Endothelial cell of umbilical vein (primary cell): ENCODE data around the gene MYBBP1A. TPM values are rescaled to one million over a fixed set of nuclear protein-coding genes. Genes with fewer than 3 reads are reported as not detected.

Experiments used
- BruUV-seq: library from RNA; stranded (reverse); fragments of 400-500 nt; replicated peaks from 2 replicates; lab custom pipeline; 2021; lab: Mats Ljungman, UMichigan
- CTCF ChIA-PET: fragments of 300-600, 350-600 bp; sonication (Branson Sonifier 250); formaldehyde crosslinking; loops from one replicate; lab custom pipeline; 2021; ENCODE audit warnings: antibody characterized with exemption, inconsistent platforms; lab: Charles Lee
- POLR2A ChIA-PET: fragments of 300-600, 350-600 bp; sonication (Branson Sonifier 250); formaldehyde crosslinking; loops from one replicate; lab custom pipeline; 2021; ENCODE audit warnings: antibody characterized with exemption, inconsistent platforms; lab: Charles Lee
- DNase-seq: peaks from one replicate; pipeline ENCODE4 v3.0.0-alpha.2; 2011; ENCODE audit warnings: low read depth, low spot score
- FAIRE-seq: peaks from 2 replicates; lab custom pipeline; 2011; peaks lifted over from hg19 to GRCh38; lab: Jason Lieb, UNC
- H2AFZ ChIP-seq: 2 replicates; pipeline ENCODE4 v1.6.0; 2012; ENCODE audit warnings: low read depth, low read length, control low read depth, inconsistent platforms
- H3K27ac ChIP-seq: 2 replicates; pipeline ENCODE4 v1.5.1; 2011; ENCODE audit warnings: low read depth, mild to moderate bottlenecking, control low read depth, low read length, moderate library complexity; ENCODE audit not compliant: insufficient read depth
- H3K27me3 ChIP-seq, 2 experiments: 2 replicates each; pipeline versions ENCODE4 v1.6.0 to v1.6.1; 2011; ENCODE audit warnings: low read length in 2 of 2, mixed read lengths in 1 of 2; ENCODE audit not compliant: control insufficient read depth in 2 of 2, insufficient read depth in 2 of 2
- H3K36me3 ChIP-seq, 2 experiments: 2 replicates in 1 of 2; 3 replicates in 1 of 2; pipeline ENCODE4 v1.5.1; 2011; ENCODE audit warnings: low read length in 2 of 2, mild to moderate bottlenecking in 1 of 2, moderate library complexity in 1 of 2; ENCODE audit not compliant: control insufficient read depth in 2 of 2, insufficient read depth in 2 of 2; ENCODE audit errors: extremely low read depth in 1 of 2
- H3K4me1 ChIP-seq: 3 replicates; pipeline ENCODE4 v1.5.1; 2011; ENCODE audit warnings: mild to moderate bottlenecking, low read length; ENCODE audit not compliant: control insufficient read depth, insufficient read depth; ENCODE audit errors: extremely low read depth
- H3K4me2 ChIP-seq: 2 replicates; pipeline ENCODE4 v1.6.1; 2011; ENCODE audit warnings: low read length, control low read depth, mixed read lengths; ENCODE audit not compliant: insufficient read depth
- H3K4me3 ChIP-seq, 3 experiments: fragments of 200-600 bp in 1 of 3; sonication (generic), shearing (Covaris generic) in 1 of 3; replicated peaks in 1 of 3; 2 replicates each; pipeline ENCODE4 v1.5.1; 2011 to 2016; ENCODE audit warnings: control low read depth in 3 of 3, low read length in 3 of 3, mild to moderate bottlenecking in 2 of 3, inconsistent platforms in 1 of 3, low read depth in 1 of 3, moderate library complexity in 1 of 3; ENCODE audit not compliant: insufficient read depth in 1 of 3
- H3K79me2 ChIP-seq: 2 replicates; pipeline ENCODE4 v1.6.0; 2012; ENCODE audit warnings: low read length, inconsistent platforms; ENCODE audit not compliant: control insufficient read depth, insufficient read depth
- H3K9ac ChIP-seq: replicated peaks from 2 replicates; pipeline ENCODE3; 2011; ENCODE audit warnings: low read length, control low read depth; ENCODE audit not compliant: insufficient read depth; ENCODE audit errors: extremely low read depth
- H3K9me1 ChIP-seq: replicated peaks from 3 replicates; pipeline ENCODE4 v1.6.0; 2011; ENCODE audit warnings: mild to moderate bottlenecking, low read length; ENCODE audit not compliant: control insufficient read depth, insufficient read depth; ENCODE audit errors: extremely low read depth
- H3K9me3 ChIP-seq: replicated peaks from 2 replicates; pipeline ENCODE4 v1.5.1; 2012; ENCODE audit warnings: low read length, inconsistent platforms; ENCODE audit not compliant: control insufficient read depth, insufficient read depth
- H4K20me1 ChIP-seq: replicated peaks from 2 replicates; pipeline ENCODE3; 2011; ENCODE audit warnings: mild to moderate bottlenecking, low read length; ENCODE audit not compliant: control insufficient read depth, insufficient read depth; ENCODE audit errors: extremely low read depth
- CTCF ChIP-seq, 2 donors: IDR thresholded peaks; 1 replicate in 1 of 2; 2 replicates in 1 of 2; pipeline ENCODE4 v1.5.1; 2011; ENCODE audit warnings: low read length in 2 of 2, mild to moderate bottlenecking in 2 of 2, moderate library complexity in 2 of 2, control low read depth in 1 of 2, inconsistent platforms in 1 of 2, low read depth in 1 of 2; ENCODE audit not compliant: insufficient read depth in 1 of 2; ENCODE audit errors: extremely low read depth in 1 of 2
- EZH2 ChIP-seq: IDR thresholded peaks from 2 replicates; pipeline ENCODE4 v1.6.1; 2012; ENCODE audit warnings: borderline replicate concordance, low read depth, mild to moderate bottlenecking, moderate library complexity, low read length, inconsistent platforms; ENCODE audit not compliant: severe bottlenecking
- FOS ChIP-seq: IDR thresholded peaks from 2 replicates; pipeline ENCODE4 v1.6.1; 2011; ENCODE audit warnings: mild to moderate bottlenecking, low read length, moderate library complexity, borderline replicate concordance; ENCODE audit not compliant: insufficient read depth
- GATA2 ChIP-seq: IDR thresholded peaks from 2 replicates; pipeline ENCODE4 v1.7.0; 2011; ENCODE audit warnings: low read depth, mild to moderate bottlenecking, moderate library complexity, mixed read lengths, low read length; ENCODE audit not compliant: insufficient read length, insufficient read depth
- JUN ChIP-seq: IDR thresholded peaks from 2 replicates; pipeline ENCODE4 v1.6.1; 2011; ENCODE audit warnings: borderline replicate concordance, low read depth; ENCODE audit not compliant: insufficient read length, insufficient read depth
- MAX ChIP-seq: IDR thresholded peaks from 2 replicates; pipeline ENCODE4 v1.6.1; 2011; ENCODE audit not compliant: insufficient read depth, insufficient read length
- MYC ChIP-seq: IDR thresholded peaks from one replicate; pipeline ENCODE4 v1.6.1; 2011; ENCODE audit warnings: mild to moderate bottlenecking, low read depth, low read length
- POLR2A ChIP-seq: IDR thresholded peaks from 2 replicates; pipeline ENCODE4 v1.6.1; 2012; ENCODE audit warnings: low read depth, mild to moderate bottlenecking, control low read depth, low read length
- POLR2AphosphoS5 ChIP-seq: IDR thresholded peaks from 2 replicates; pipeline ENCODE4 v1.6.1; 2012; ENCODE audit warnings: low read depth, mild to moderate bottlenecking, control low read depth, low read length, moderate library complexity; ENCODE audit not compliant: insufficient read depth
- dilution Hi-C: fragments of 300-500 bp; cut with MboI; formaldehyde crosslinking; loops from one replicate; pipeline ENCODE4 v1.15.0; 2019; ENCODE audit warnings: low sequenced_read_pairs; ENCODE audit not compliant: extremely low pct_ligation_motif_present
- intact Hi-C: fragments of 100-400 bp; cut with micrococcal nuclease; formaldehyde crosslinking; loops from one replicate; pipeline ENCODE4 v1.10.0; 2022
- polyA plus RNA-seq, 4 experiments: library from polyadenylated mRNA; depleted of rRNA in 3 of 4; stranded (reverse) in 3 of 4; unstranded in 1 of 4; fragments of >200 nt; gene quantifications; 2 replicates each; pipeline versions ENCODE4 v1.2.1 to v1.2.3, GENCODE V29; 2011 to 2012; ENCODE audit warnings: missing spikeins in 1 of 4
- total RNA-seq: library from RNA; stranded (reverse); gene quantifications from 2 replicates; pipeline ENCODE4 v1.2.3, GENCODE V29; 2021

MYBBP1A gene
- total and polyA plus RNA-seq, 2 donors (not counting 3 experiments of a cell fraction or from before 2014, with no cell fraction given) = 26.8 to 79.2 TPM

- Histone ChIP-seq H3K9me3 (no peaks in the 10 kb centered on the region), H3K4me1 (peaks cover 10% of the 10 kb centered on the region), H3K9me1 (no peaks in the 10 kb centered on the region), H3K4me3 (no peak overlapping the region), H3K36me3 (peaks cover 0 to 19% of the 10 kb centered on the region in 2 experiments), H3K4me2 (no peak overlapping the region), H3K27ac (no peak overlapping the region), H3K27me3 (no peaks in the 10 kb centered on the region), H3K79me2 (no peaks in the 10 kb centered on the region), H4K20me1 (no peaks in the 10 kb centered on the region), H2AFZ (no peak overlapping the region), H3K9ac (no peak overlapping the region)
- TF ChIP-seq JUN = no peak
- TF ChIP-seq POLR2AphosphoS5 = no peak
- no peak for TF ChIP-seq POLR2A
- TF ChIP-seq GATA2 = no peak
- TF ChIP-seq CTCF (IDR thresholded peaks at IDR 0.05; ENCODE audit: extremely low read depth in 1 of 2, insufficient read depth in 1 of 2, low read depth in 1 of 2, low read length in 2 of 2) = no peak
- no peak for TF ChIP-seq MYC
- no peak for TF ChIP-seq FOS
- no peak for TF ChIP-seq EZH2
- TF ChIP-seq MAX = no peak
- intact Hi-C loops (no loop called here), dilution Hi-C loops (no loop called here)
- ChIA-PET CTCF (interaction anchor here (2.1 kb wide), 1 partner anchor 10 kb away, joined by 6 read pairs; no protein-coding TSS in a partner anchor), POLR2A (no interaction called here)
- DNase-seq = no peak
- FAIRE-seq = no peak
- no TSS peak for BruUV-seq
These were observed 41.0 kb downstream of the MYBBP1A start for GRCh38 chr17:4514206-4514605.
